GM12872 (cell line): Measurements from ENCODE around the gene PSMD2.

Experiments used
- CTCF ChIP-seq: IDR thresholded peaks from 3 replicates; pipeline ENCODE4 v1.5.1; 2011; ENCODE audit warnings: low read depth, mild to moderate bottlenecking, low read length, moderate library complexity; ENCODE audit not compliant: insufficient read depth

Gene PSMD2

GRCh38 chr3:184259396-184259877, 39.6 kb upstream of the PSMD2 start:
- TF ChIP-seq CTCF, result no peak

GRCh38 chr3:184259878-184260723, 38.9 kb upstream of the PSMD2 start:
- no peak for TF ChIP-seq CTCF

GRCh38 chr3:184260724-184261269, 38.2 kb upstream of the PSMD2 start:
- no peak for TF ChIP-seq CTCF

GRCh38 chr3:184261270-184261853, 37.7 kb upstream of the PSMD2 start, which contains the start of gene CAMK2N2:
Gene CAMK2N2 (minus strand): TSS chr3:184261553. CDS start chr3:184261285, 268 bp downstream.
- no peak for TF ChIP-seq CTCF

GRCh38 chr3:184261854-184262763, 36.9 kb upstream of the PSMD2 start:
- TF ChIP-seq CTCF, result no peak

GRCh38 chr3:184262764-184263179, 36.3 kb upstream of the PSMD2 start:
- no peak for TF ChIP-seq CTCF
